ENCODE data around the gene IPO9. TPM values are rescaled to one million over a fixed set of nuclear protein-coding genes. Genes with fewer than 3 reads are reported as not detected.
A peak's percentile ranks its signal among the peaks of the same experiment; 100 is the strongest.

IPO9 gene
- total RNA-seq, 2 donors from 2014 or later = 16.9 to 18.9 TPM

DNA sequence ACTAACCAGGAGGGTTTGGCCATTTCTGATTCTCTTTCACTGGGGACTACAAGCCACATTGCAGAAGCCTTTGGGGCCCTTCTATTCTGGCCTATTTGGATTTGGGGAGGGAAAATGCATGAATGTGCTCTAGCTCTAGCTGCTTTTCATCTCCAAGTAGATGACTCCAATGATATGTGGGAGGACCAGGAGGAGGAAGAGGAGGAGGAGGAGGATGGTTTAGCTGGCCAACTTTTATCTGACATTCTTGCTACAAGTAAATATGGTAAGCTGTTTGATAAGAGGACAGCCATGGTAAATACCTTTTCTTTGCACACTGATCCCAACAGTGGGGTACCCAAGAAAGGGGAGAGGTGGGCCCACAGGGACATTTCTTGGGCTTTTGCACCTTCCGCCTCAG lies 45.7 kb downstream of the IPO9 start:
- TF ChIP-seq, protein P1, sequence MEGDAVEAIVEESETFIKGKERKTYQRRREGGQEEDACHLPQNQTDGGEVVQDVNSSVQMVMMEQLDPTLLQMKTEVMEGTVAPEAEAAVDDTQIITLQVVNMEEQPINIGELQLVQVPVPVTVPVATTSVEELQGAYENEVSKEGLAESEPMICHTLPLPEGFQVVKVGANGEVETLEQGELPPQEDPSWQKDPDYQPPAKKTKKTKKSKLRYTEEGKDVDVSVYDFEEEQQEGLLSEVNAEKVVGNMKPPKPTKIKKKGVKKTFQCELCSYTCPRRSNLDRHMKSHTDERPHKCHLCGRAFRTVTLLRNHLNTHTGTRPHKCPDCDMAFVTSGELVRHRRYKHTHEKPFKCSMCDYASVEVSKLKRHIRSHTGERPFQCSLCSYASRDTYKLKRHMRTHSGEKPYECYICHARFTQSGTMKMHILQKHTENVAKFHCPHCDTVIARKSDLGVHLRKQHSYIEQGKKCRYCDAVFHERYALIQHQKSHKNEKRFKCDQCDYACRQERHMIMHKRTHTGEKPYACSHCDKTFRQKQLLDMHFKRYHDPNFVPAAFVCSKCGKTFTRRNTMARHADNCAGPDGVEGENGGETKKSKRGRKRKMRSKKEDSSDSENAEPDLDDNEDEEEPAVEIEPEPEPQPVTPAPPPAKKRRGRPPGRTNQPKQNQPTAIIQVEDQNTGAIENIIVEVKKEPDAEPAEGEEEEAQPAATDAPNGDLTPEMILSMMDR (IDR thresholded peaks at IDR 0.05) = no peak
- no peak for TF ChIP-seq POLR2A (IDR thresholded peaks at IDR 0.05)
- TF ChIP-seq POLR2AphosphoS5 (IDR thresholded peaks at IDR 0.05) = no peak
- H3K36me3 ChIP-seq = peaks cover 4 to 10% of the 10 kb centered on the region in 2 donors
- 89% methylated on average over 1 of the region's 1 CpG for WGBS
- H3K27me3 ChIP-seq (replicated peaks; ENCODE audit: insufficient read depth) = no peaks in the 10 kb centered on the region
- no peak overlapping the region for H3K27ac ChIP-seq
- H3K4me3 ChIP-seq = no peak overlapping the region
- H3K4me1 ChIP-seq (replicated peaks) = no peaks in the 10 kb centered on the region
- intact Hi-C loops (cut with DNase I) = no loop called here
- H3K9me3 ChIP-seq = no peaks in the 10 kb centered on the region
- DNase-seq (ENCODE audit: low spot score) = no peak

DNA sequence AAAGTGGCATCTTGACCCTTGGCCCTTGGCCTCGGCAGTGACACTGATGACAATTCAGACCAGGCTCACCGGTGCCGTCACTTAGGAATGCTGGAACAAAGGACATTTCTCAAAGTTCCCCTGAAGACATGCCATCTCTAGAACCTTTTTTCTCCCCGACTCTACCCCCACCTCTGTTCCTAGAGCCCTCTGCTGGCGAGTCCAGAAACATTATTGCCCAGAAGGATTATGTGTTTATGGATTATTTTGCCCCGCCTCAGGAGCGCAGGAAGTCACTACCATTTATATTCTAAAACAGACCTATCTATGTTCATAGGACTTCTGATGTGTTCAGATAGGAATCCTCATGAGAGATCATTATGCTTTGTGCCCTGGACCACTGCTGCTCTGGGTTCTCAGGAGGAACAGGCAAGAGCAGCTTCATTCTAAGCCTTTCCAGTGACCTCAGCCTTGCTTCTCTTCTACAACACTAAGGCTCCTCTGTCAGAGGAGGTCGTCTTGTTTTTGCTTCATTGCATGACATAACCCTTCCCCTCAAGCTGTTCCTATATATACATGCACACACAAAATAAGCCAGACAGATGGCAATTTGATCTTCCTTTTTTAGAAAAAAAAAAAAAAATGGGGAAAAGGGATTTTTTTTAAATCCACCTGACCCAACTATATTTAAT lies 47.3 kb downstream of the IPO9 start:
- no peak for TF ChIP-seq POLR2A (IDR thresholded peaks at IDR 0.05)
- TF ChIP-seq, protein P1 (IDR thresholded peaks at IDR 0.05) = peak in 1 of 4 experiments; percentile 30
- intact Hi-C loops (cut with DNase I) = loop anchor here (2.0 kb wide), 1 partner anchor 97 kb away; no protein-coding TSS in a partner anchor
- Histone ChIP-seq H3K4me1 (replicated peaks) (no peaks in the 10 kb centered on the region), H3K27me3 (replicated peaks; ENCODE audit: insufficient read depth) (no peaks in the 10 kb centered on the region), H3K4me3 (no peak overlapping the region), H3K36me3 (peaks cover 4 to 10% of the 10 kb centered on the region in 2 donors), H3K9me3 (no peaks in the 10 kb centered on the region), H3K27ac (no peak overlapping the region)
- 58% methylated on average over 8 of the region's 8 CpGs for WGBS
- DNase-seq (ENCODE audit: low spot score) = no peak

GRCh38 chr1:201877877-201878401 lies 49.0 kb downstream of the IPO9 start:
- H3K9me3 ChIP-seq = no peaks in the 10 kb centered on the region
- no peak overlapping the region for H3K4me3 ChIP-seq
- DNase-seq (ENCODE audit: low spot score) = peak; percentile 83
- H3K27ac ChIP-seq = peak overlapping the region; percentile 3
- no peaks in the 10 kb centered on the region for H3K4me1 ChIP-seq (replicated peaks)
- H3K36me3 ChIP-seq = peaks cover 0 to under 1% of the 10 kb centered on the region in 2 donors
- TF ChIP-seq POLR2AphosphoS5 (IDR thresholded peaks at IDR 0.05) = peak; percentile 84
- no peak for TF ChIP-seq POLR2A (IDR thresholded peaks at IDR 0.05)
- TF ChIP-seq, protein P1 (IDR thresholded peaks at IDR 0.05) = peak; percentile 37 to 81 (median 76)
- intact Hi-C loops (cut with DNase I) = loop anchor here (2.0 kb wide), 1 partner anchor 95 kb away; no protein-coding TSS in a partner anchor
- no peaks in the 10 kb centered on the region for H3K27me3 ChIP-seq (replicated peaks; ENCODE audit: insufficient read depth)
- WGBS = 33% methylated on average over 6 of the region's 6 CpGs

DNA sequence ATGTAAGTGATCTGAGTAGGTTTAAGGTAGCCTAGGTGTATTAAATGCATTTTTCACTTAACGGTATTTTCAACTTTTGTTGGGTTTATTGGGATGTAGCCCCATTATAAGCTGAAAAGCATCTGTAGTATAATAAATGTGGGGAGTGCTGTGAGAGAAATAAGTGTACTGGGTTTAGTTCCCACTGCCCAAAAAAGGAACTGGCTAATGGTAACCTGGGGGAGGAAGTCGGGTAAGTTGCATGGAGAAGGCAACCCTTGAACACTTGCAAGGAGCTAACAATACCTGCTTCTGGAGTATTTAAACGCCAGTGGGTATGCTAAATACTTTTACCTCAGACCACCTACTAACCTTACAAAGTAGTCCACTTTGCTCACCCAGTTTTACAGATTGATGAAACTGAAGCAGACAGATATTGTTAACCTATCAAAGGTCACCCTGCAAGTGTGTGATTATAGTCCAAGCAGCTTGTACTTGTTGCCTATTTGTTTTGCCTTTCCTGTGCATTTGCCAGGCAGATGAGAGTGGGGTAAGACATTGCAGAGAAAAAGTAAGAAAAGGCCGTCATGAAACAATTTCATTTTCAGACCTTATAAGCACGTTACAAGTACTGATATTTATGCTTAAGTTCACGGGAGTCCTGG lies 52.1 kb downstream of the IPO9 start:
- no peak overlapping the region for H3K4me3 ChIP-seq
- no peak for TF ChIP-seq POLR2A (IDR thresholded peaks at IDR 0.05)
- no peaks in the 10 kb centered on the region for H3K36me3 ChIP-seq
- no peaks in the 10 kb centered on the region for H3K27me3 ChIP-seq (replicated peaks; ENCODE audit: insufficient read depth)
- no peak overlapping the region for H3K27ac ChIP-seq
- DNase-seq (ENCODE audit: low spot score) = no peak
- H3K9me3 ChIP-seq = no peaks in the 10 kb centered on the region
- peaks cover 3% of the 10 kb centered on the region for H3K4me1 ChIP-seq (replicated peaks)
- intact Hi-C loops (cut with DNase I) = no loop called here
- 65% methylated on average over 6 of the region's 6 CpGs for WGBS

DNA sequence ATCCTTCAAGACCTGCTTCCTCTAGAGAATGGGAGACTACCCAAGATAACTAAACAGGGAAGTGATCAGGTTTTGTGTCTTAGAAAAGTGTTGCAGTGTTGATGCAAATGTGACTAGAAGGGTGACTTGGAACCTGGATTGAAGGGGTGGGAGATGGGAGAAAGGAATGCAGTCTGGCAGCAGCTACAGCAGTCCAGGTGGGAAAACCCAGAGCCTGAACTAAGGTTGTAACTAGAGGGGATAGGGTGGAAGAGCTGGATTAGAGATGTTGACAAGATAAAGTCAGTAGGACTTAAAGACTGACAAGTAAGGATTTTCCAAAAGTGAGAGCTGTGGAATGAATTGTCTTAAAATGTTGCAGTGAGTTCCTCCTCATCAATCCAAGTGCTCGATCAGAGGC lies 52.7 kb downstream of the IPO9 start:
- Histone ChIP-seq H3K27ac (no peak overlapping the region), H3K36me3 (no peaks in the 10 kb centered on the region), H3K4me3 (no peak overlapping the region), H3K9me3 (no peaks in the 10 kb centered on the region), H3K4me1 (replicated peaks) (peaks cover 3% of the 10 kb centered on the region), H3K27me3 (replicated peaks; ENCODE audit: insufficient read depth) (no peaks in the 10 kb centered on the region)
- intact Hi-C loops (cut with DNase I) = no loop called here
- 66% methylated on average over 1 of the region's 1 CpG for WGBS
- TF ChIP-seq POLR2AphosphoS5 (IDR thresholded peaks at IDR 0.05) (no peak), POLR2A (IDR thresholded peaks at IDR 0.05) (no peak)
- TF ChIP-seq, protein P1 (IDR thresholded peaks at IDR 0.05) = no peak
- no peak for DNase-seq (ENCODE audit: low spot score)

All from prostate gland (tissue), 2 donors.